PFSK-1 (cell line): Measurements from ENCODE around the gene ADAP1.

ENCODE experiments used
- POLR2AphosphoS5 ChIP-seq: IDR thresholded peaks from 2 replicates; pipeline ENCODE4 v1.6.1; 2012; ENCODE audit warnings: low read depth, mild to moderate bottlenecking, control low read depth, low read length, moderate library complexity
- TAF1 ChIP-seq: IDR thresholded peaks from 2 replicates; pipeline ENCODE4 v1.6.1; 2012; ENCODE audit warnings: low read length, control low read depth, borderline replicate concordance; ENCODE audit not compliant: insufficient read depth

- TF ChIP-seq POLR2AphosphoS5 (no peak), TAF1 (no peak)
Measured at GRCh38 chr7:911791-912480, 42.5 kb downstream of the ADAP1 start.
